Measurements from ENCODE around the gene MTHFR.
"Not testable (repeated sequence)": the region's sequence is repeated elsewhere in the genome, so short reads cannot be mapped to it uniquely, and the experiment has no call there.

Gene MTHFR

GRCh38 chr1:11831945-11832725, 26.4 kb upstream of the MTHFR start:
- DNase-seq: no peak

- no peak for DNase-seq
Observed at GRCh38 chr1:11828511-11828910, 22.7 kb upstream of the MTHFR start.

GRCh38 chr1:11826946-11827345, 21.2 kb upstream of the MTHFR start:
- DNase-seq: no peak

GRCh38 chr1:11825131-11825530, 19.4 kb upstream of the MTHFR start:
- no peak for DNase-seq

- no peak for DNase-seq
Observed at GRCh38 chr1:11823366-11824137, 17.8 kb upstream of the MTHFR start.

- no peak for DNase-seq
Observed at GRCh38 chr1:11822091-11822490, 16.3 kb upstream of the MTHFR start.

DNA sequence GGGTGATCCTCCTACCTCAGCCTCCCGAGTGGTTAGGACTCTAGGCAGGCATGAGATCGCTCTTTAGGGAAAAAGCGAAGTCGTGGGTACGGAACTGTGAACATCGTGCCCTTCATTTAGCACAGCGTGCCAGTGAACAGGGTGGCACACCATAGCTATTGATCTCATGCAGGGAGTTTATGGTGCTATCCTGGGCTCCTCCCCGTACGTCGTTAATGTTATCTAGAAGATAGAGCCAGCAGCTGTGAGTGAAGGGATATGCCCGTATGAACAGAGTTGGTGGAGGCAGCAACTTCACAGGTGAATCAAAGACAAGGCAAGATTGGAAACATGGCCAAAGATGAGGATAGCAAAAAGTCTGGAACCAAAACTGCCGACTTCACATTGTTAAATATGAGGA, 11.4 kb upstream of the MTHFR start:
- DNase-seq: no peak

DNA sequence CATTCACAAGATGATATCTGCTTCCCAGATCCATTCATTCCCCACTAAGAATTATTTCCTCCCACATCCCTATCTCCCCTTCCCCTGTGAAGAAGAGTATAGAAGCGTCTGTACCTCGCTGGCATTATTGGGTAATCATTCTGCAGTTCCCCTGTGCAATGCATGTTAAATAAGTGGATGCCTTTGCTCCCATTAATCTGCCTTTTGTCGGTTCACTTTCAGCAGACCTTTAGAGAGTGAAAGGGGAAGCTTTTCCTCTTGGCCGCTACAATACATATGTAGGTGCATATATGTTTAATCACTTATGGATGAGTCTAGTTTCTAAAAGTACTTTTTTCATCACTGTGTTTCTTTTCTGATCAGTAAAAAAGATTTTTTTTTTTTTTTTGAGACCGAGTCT, 7.3 kb upstream of the MTHFR start:
- no peak for DNase-seq

- DNase-seq: no peak
Observed at GRCh38 chr1:11807133-11807532, 1.4 kb upstream of the MTHFR start.

DNA sequence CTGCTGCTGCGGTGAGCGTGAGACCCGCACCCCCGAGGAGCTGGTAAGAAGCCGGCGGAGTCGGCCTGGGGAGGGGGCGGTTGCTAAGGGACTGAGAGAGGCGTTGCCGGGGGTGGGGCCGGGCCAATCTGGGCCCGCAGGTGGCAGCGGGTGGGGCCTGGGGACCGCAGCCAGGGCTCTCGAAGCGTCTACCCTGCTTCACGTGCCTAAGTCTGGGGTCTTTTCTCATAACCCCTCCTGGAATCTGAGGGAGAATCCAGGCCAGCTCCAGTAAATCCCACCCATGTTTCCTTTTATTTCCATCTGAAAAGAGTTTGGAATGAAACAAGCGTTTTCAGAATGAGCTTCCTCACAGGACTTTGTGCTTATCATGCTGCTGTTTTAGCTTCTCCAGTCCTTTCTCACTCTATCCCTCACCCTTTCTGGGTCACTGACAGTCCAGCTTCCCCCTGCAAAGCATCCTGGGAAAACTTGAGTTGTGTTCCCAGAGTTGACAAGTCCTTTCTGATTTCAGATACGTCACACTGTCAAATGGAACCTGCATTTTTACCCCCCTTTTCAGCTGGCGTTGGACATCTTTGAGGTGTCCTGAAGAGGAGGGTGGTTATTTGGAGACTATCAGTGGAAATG, 658 bp upstream of the MTHFR start:
- DNase-seq: no peak

- peak; percentile 39 to 47 for DNase-seq
Observed at GRCh38 chr1:11804666-11805421, 920 bp downstream of the MTHFR start.

- DNase-seq: not testable (repeated sequence)
Observed at GRCh38 chr1:11803924-11804665, 1.7 kb downstream of the MTHFR start.

GRCh38 chr1:11802973-11803885, 2.5 kb downstream of the MTHFR start:
- DNase-seq: peak; percentile 51 to 56

- DNase-seq: no peak
Observed at GRCh38 chr1:11802616-11802972, 3.2 kb downstream of the MTHFR start.

DNA sequence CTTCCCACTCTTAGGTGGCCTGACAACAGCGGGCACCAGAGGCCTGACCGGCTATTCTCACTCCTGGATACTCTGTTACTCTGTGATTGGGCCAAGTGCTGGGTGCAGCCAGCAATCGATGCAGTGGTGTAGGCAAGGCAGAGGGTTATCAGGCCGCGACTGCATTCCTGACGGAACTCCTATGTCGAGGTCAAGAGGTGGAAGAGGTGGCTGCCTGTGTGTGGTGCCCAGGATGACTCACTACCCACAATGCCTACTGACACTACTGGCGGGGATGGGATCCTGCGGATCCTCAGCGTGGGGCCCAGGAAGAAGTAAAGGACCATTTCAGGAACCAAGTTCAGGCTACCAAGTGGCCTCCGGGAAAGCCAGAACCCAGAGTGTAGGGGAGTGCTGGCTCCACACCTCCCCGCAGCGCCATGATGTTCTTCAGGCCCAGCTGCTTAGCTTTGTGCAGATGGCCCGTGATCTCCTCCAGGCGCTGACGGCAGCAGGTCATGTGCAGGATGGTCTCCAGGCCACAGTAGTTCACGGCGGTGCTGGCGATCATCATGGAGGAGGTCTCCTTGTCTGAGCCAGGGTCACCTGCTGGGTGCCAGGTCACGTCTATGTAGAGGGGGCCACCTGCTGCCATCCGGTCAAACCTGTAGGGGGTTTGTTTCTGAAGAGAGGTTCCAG, 4.9 kb downstream of the MTHFR start:
- DNase-seq: no peak

DNA sequence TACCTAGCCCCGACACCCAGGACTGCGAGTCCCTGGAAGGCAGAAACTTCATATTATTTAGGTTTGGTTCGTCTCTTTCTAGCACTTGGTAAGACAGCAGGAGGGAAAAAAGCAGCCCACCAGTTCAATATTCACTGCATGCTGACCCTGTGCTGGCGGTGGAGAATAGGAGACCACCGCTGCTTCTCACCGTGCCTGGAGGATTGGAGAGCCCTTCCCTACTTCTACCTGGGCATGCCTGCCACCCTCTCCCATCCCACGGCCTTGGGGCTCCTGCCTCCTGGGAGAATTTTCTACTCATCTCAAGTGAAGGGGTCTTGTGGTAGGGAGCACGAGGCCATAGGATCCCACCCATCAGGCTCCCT, 5.4 kb downstream of the MTHFR start:
- DNase-seq: no peak

DNA sequence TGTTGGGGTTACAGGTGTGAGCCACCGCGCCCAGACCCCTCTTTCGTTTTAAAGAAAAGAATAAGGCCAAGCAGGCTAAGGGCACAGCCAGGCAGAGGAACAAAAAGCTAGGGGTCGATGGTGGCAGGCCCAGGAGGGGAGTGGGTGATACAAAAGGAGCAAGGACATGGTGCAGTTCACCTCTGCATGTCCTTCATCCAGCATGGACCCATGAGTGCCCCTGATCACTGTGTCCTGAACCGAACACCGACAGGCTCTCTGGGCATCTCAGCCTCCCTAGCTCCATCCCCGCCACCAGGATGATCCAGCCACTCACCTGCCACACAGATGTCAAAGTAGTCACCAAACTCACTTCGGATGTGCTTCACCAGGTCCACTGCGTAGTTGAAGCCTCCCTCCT, 5.9 kb downstream of the MTHFR start:
- no peak for DNase-seq

DNA sequence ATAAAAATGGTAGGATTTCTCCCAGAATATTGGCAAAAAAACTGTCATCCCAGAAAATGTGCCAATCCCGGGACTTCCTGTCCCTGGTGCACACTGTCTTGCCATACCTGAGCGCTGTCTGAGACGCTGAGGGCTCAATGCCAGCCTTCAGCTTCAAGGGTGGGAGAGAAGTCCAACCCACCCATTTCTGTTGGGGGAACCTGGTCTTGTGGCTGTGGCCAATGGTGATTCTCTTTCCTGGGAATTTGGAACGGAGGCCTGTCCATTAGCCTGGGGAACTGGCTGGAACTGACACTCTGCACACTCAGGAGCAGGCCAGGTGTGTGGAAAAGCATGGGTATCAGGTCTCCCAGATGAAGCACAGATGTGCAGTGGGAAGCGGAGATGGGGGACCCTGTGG, 6.7 kb downstream of the MTHFR start:
- DNase-seq: no peak

DNA sequence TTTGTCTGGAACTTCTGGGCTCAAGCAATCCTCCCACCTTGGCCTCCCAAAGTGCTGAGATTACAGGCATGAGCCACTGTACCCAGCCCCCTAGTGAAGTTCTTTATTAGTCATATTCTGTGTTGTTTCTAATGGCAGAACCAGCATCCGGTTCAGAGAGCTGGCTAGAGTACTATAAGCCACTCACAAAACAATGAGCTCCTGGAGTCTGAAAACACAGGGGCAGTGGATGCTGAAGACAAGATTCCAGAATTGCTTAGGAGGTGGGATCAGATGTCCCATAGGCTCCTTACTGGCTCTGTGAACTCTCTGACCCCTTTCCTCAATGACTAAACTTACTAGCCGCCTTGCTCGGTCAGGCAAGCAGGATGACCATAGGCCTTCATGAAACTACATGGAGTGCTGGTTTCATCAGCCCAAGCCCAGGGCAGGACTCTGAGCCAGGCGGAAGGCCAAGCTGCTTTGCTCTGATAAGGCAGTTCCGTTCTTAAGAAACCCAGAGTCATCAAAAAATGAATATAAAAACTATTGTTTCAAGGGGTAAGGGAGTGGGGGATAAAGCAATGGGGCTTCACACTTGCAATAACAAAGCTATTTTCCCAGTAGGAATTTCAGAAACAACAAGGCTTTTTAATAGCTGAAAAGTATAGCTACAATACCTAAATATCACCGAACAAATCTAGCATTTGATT, 8.1 kb downstream of the MTHFR start:
- no peak for DNase-seq

Measured in activated CD4-positive, alpha-beta T cell treated with anti-CD3 and anti-CD28 coated beads, Interleukin-2, amount 50 U/mL, for 4 hours (primary cell).